Superior temporal gyrus (tissue), 1 donor: ENCODE measurements around the gene PHGDH.

Source experiments
- DNase-seq: peaks from one replicate; pipeline ENCODE4 v3.0.0-alpha.2; 2016; ENCODE audit errors: extremely low spot score

PHGDH gene

DNA sequence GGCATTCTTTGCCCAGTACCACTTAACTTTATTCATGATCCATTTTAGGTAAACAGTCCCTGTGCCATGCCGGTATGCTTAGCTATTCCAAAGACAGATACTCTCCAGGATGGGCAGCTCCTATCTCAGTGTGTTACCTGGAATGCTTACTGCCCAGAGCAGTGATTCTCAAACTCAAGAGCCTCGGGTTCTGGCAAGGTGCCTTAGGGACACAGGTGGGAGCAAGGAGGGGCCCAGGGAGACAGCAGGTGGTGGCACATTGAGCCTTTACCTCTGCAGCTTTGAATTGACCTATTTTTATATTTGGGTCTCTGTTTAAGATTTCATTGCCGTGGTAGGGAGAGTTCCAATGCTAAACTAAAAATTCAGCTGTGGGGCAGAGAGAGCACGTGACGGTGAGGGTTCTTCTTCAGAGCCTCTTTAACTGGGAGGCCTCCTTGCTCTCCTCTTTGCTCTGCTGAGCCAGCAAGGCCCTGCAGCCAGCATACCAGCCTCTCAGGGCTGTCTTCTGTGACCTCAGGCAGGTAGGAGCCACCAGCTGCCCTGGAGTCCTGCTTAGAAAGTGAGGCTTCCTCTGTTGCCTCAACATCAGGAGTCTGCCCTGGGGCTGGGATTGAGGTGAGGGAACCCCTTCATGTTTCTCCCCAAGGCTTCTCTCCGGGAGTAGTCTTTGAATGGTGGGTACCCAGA, 20.2 kb downstream of the PHGDH start:
- DNase-seq = no peak

DNA sequence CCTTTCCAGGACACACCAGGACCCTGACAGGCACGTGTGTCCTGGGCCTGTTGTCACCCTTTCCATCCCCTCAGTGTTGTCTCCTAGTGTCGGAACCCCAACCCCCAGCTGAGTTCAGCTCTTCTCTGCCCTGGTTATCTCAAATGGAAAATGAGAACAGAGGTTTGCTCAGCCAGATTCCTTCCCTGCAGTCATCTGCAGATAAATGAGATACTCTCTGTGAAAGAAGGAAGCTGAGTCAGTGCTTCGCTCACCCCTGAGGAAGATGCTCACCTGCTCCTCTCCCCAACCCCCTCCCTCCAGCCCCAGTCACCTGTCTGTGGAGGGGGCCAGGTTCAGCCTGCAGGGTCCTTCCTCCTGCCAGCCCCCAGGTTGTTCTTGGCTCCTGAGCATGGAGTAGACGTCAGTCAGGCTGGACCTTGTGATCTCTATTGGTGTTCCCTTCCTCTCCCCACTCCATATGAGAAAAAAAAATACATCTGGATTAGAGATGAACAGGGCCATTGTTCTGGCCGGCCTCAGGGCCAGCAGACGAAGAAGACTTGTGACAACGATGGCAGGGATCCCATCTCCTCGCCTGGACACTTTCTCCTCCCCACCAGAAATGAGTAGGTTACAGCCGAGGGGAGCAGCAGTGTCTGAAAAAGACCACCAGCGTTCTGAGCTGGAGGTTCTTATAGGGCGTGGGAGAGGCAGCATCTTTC, 20.9 kb downstream of the PHGDH start:
- DNase-seq = peak; percentile 86

GRCh38 chr1:119733754-119734153, 22.0 kb downstream of the PHGDH start:
- DNase-seq = no peak

DNA sequence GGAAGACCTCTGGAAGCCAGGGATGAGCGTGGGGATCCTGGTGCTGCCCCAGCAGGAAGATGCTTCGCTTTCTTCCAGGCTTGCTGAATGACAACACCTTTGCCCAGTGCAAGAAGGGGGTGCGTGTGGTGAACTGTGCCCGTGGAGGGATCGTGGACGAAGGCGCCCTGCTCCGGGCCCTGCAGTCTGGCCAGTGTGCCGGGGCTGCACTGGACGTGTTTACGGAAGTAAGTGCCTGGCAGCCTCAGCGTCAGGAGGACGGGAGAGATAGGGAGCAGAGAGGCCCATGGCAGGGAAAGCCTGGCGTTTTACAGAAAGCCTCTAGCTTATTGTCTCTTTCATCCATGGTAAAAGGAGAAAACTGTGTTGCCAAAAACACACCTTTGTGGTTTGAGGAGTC, 23.5 kb downstream of the PHGDH start:
- peak; percentile 74 for DNase-seq

GRCh38 chr1:119736649-119737039, 24.9 kb downstream of the PHGDH start:
- no peak for DNase-seq

- DNase-seq = peak; percentile 78
Observed at GRCh38 chr1:119737040-119737682, 25.4 kb downstream of the PHGDH start.

- DNase-seq = no peak
Observed at GRCh38 chr1:119738100-119738720, 26.5 kb downstream of the PHGDH start.

DNA sequence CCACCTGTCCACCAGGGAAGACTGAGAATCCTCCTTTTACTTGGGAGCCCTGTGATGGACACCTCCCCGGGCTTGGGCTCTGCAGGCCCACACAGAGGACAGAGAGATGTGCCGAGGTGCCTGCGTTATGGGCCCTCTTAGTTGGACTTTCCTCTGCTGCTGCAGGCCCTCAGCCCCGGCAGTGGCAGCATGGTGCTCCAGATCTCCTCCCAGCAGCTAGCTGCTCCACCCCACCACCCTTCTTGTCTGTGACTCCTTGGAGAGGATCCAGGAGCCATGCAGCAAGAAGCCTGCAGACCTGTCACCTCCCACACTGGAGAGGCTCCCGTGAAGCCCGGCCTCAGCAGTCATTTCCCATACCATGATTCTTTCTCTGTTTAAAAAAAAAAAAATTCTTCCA, 27.4 kb downstream of the PHGDH start:
- no peak for DNase-seq

DNA sequence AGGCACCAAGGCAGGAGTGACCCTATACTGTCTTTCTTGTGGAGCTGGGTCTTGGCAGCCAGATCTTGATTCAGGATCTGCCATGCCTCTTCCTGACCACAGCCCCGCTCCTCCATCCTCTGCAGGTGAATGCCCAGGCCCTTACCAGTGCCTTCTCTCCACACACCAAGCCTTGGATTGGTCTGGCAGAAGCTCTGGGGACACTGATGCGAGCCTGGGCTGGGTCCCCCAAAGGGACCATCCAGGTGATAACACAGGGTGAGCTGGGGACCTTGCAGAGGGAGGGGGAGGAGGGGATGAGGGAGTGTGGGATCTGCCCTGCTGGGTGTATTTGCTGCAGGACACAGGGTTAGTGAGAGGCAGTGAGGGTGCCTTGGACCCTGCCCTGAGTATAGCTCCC, 28.5 kb downstream of the PHGDH start:
- DNase-seq = no peak

- no peak for DNase-seq
Observed at GRCh38 chr1:119740896-119741780, 29.4 kb downstream of the PHGDH start.

- no peak for DNase-seq
Observed at GRCh38 chr1:119742202-119742601, 30.5 kb downstream of the PHGDH start.

DNA sequence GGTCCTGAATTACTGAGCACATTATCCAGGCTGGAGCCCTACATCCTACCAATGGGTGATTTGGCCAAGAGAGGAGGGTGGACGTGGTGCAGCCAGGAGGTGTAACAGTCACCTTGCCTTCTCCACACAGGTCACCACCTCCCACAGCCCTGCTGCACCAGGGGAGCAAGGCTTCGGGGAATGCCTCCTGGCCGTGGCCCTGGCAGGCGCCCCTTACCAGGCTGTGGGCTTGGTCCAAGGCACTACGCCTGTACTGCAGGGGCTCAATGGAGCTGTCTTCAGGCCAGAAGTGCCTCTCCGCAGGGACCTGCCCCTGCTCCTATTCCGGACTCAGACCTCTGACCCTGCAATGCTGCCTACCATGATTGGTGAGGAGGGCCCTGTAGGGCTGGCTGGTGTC, 30.9 kb downstream of the PHGDH start:
- DNase-seq = no peak

GRCh38 chr1:119743308-119743707, 31.6 kb downstream of the PHGDH start:
- no peak for DNase-seq

GRCh38 chr1:119743776-119744597, 32.3 kb downstream of the PHGDH start:
- peak; percentile 90 for DNase-seq

DNA sequence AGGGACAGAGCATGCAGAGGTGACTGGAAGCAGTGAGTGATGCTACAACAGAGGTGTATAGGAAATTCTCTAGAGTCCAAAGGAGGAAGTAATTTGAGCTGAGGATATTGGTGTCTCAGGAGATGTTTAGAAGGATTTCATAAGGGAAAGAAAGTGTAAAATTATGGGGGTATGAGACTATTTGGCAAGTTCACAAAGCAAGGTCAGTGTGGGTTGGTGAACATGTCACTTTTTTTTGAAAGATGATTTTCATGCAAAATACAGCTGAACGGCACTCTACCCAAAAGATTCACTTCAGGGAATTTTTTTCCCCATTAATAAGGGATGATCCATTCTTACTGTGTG, 32.8 kb downstream of the PHGDH start:
- no peak for DNase-seq

- DNase-seq = no peak
Observed at GRCh38 chr1:119745034-119745433, 33.3 kb downstream of the PHGDH start.

GRCh38 chr1:119747451-119747850, 35.7 kb downstream of the PHGDH start:
- DNase-seq = no peak

DNA sequence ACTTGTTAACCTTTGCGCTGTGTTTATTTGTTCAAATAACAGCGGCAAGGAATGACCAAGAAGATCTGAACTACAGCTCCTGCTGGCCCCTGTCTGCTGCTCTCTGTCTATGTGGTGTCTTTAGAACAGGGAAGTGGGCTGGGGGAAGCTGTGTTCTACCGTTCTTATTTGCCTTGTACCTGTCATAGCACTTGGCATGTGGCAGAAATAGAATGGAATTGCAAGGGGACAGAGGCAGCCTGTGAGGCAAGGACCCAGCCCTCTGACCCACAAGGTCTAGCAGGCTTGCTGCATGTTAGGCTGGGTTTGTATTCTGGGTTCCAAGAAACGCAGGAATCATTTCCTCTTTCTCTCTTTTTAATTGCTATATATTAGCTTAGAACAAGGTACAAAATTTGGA, 36.3 kb downstream of the PHGDH start:
- no peak for DNase-seq

DNA sequence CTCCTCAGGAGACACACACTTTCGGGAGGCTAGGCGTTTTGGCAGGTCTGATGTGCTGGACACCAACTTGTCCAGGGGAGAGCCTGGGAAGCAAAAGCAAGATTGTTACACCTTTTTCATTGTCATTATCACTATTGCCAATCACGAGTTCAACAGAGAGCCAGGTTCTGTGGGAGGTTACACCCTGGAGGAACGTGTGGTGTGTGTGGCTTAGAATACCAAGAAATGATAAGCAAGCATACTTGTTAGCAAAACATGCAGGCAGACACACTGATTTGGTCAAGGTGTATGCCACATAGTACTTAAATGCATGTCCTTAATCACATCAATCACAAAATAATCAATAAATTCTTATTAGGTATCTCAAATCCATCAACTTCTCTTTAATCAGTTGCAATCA, 40.9 kb downstream of the PHGDH start:
- no peak for DNase-seq

DNA sequence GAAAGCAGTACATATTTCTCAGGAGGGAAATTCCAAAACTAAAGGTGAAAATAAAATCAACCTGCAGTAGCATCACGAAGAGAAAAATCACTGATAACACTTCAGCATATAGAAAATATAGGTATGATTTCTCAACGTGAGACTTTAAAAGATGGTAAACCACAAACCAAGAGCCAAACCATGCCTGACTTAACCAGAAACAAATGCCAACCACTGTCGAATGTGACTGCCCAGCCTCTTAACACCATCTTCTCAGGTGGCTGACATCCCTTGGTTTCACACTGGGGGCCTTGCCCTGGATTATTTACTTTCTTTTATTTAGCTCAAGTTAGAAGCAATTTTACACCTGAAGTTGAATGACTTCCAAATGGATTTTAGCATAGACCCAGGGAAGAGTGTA, 46.9 kb downstream of the PHGDH start:
- DNase-seq = no peak

GRCh38 chr1:119762409-119762808, 50.7 kb downstream of the PHGDH start:
- DNase-seq = no peak
